GM19438 (cell line): Measurements from ENCODE around the gene AMER1.

Source experiments
- ATAC-seq: cut with Tn5 transposase; IDR thresholded peaks from one replicate; pipeline ENCODE4 v1.9.1; 2021; ENCODE audit warnings: low read depth; ENCODE audit not compliant: unreplicated experiment

The AMER1 gene

GRCh38 chrX:64186974-64187761 is 18.3 kb downstream of the AMER1 start:
- no peak for ATAC-seq

GRCh38 chrX:64184396-64184795 is 21.1 kb downstream of the AMER1 start:
- ATAC-seq: no peak

- no peak for ATAC-seq
These were observed 23.3 kb downstream of the AMER1 start for GRCh38 chrX:64182208-64182607.

- ATAC-seq: no peak
These were observed 28.6 kb downstream of the AMER1 start for GRCh38 chrX:64176876-64177275.

GRCh38 chrX:64169988-64170387 is 35.5 kb downstream of the AMER1 start:
- no peak for ATAC-seq

- ATAC-seq: no peak
These were observed 52.7 kb downstream of the AMER1 start for GRCh38 chrX:64152857-64153256.

- no peak for ATAC-seq
These were observed 53.6 kb downstream of the AMER1 start for GRCh38 chrX:64151911-64152310.

GRCh38 chrX:64150775-64151174 is 54.7 kb downstream of the AMER1 start:
- no peak for ATAC-seq
